Glomerular endothelial cell (primary cell): Measurements from ENCODE around the gene INMT. TPM values are rescaled to one million over a fixed set of nuclear protein-coding genes. Genes with fewer than 3 reads are reported as not detected.
"Not testable (repeated sequence)": the region's sequence is repeated elsewhere in the genome, so short reads cannot be mapped to it uniquely, and the experiment has no call there.

ENCODE experiments used
- DNase-seq: peaks from one replicate; pipeline ENCODE4 v3.0.0-alpha.2; 2011; ENCODE audit warnings: low read depth, low spot score; ENCODE audit errors: extremely low read depth
- total RNA-seq: library from RNA; depleted of rRNA; stranded (reverse); fragments of >200 nt; gene quantifications from 2 replicates; pipeline ENCODE4 v1.2.3, GENCODE V29; 2015

INMT gene
- 0.05 and 0.12 TPM in 2 replicates for total RNA-seq

- no peak for DNase-seq
Measured at GRCh38 chr7:30751696-30752273, at the start of gene INMT. INMT (plus strand) TSS chr7:30752135; CDS start chr7:30752151, 16 bp downstream.

GRCh38 chr7:30702200-30702599, 49.7 kb upstream of the INMT start:
- no peak for DNase-seq

- DNase-seq, result no peak
Measured at GRCh38 chr7:30703756-30704155, 48.2 kb upstream of the INMT start.

GRCh38 chr7:30705008-30705407, 46.9 kb upstream of the INMT start:
- no peak for DNase-seq

- DNase-seq, result no peak
Measured at GRCh38 chr7:30705596-30705995, 46.3 kb upstream of the INMT start.

GRCh38 chr7:30706316-30706715, 45.6 kb upstream of the INMT start:
- DNase-seq, result no peak

- no peak for DNase-seq
Measured at GRCh38 chr7:30706908-30707307, 45.0 kb upstream of the INMT start.

- DNase-seq, result no peak
Measured at GRCh38 chr7:30707391-30708357, 44.3 kb upstream of the INMT start.

GRCh38 chr7:30708412-30708811, 43.5 kb upstream of the INMT start:
- no peak for DNase-seq

- no peak for DNase-seq
Measured at GRCh38 chr7:30708983-30709382, 43.0 kb upstream of the INMT start.

GRCh38 chr7:30709549-30709948, 42.4 kb upstream of the INMT start:
- DNase-seq, result no peak

- no peak for DNase-seq
Measured at GRCh38 chr7:30710669-30711068, 41.3 kb upstream of the INMT start.

- DNase-seq, result no peak
Measured at GRCh38 chr7:30713392-30713791, 38.5 kb upstream of the INMT start.

- DNase-seq, result no peak
Measured at GRCh38 chr7:30714129-30714528, 37.8 kb upstream of the INMT start.

GRCh38 chr7:30717181-30717580, 34.8 kb upstream of the INMT start:
- no peak for DNase-seq

- not testable (repeated sequence) for DNase-seq
Measured at GRCh38 chr7:30719434-30719833, 32.5 kb upstream of the INMT start.

GRCh38 chr7:30721211-30721610, 30.7 kb upstream of the INMT start:
- no peak for DNase-seq

GRCh38 chr7:30722187-30722586, 29.7 kb upstream of the INMT start:
- DNase-seq, result no peak

- DNase-seq, result no peak
Measured at GRCh38 chr7:30722671-30723070, 29.3 kb upstream of the INMT start.

- no peak for DNase-seq
Measured at GRCh38 chr7:30723776-30724175, 28.2 kb upstream of the INMT start.

- DNase-seq, result no peak
Measured at GRCh38 chr7:30726296-30727006, 25.5 kb upstream of the INMT start.
